A673 (cell line): ENCODE data around the gene WDR72. TPM values are rescaled to one million over a fixed set of nuclear protein-coding genes. Genes with fewer than 3 reads are reported as not detected.

Experiments used
- BruUV-seq: library from RNA; stranded (reverse); fragments of 400-500 nt; replicated peaks from 2 replicates; lab custom pipeline; 2021; lab: Mats Ljungman, UMichigan
- CTCF ChIA-PET: fragments of 300-600 bp; sonication (Branson Sonifier 250); formaldehyde crosslinking; loops from one replicate; lab custom pipeline; 2022; ENCODE audit warnings: antibody characterized with exemption; lab: Charles Lee
- POLR2A ChIA-PET: fragments of 300-600 bp; sonication (Branson Sonifier 250); formaldehyde crosslinking; loops from one replicate; lab custom pipeline; 2022; ENCODE audit warnings: antibody characterized with exemption; ENCODE audit not compliant: low non-redundant PET; lab: Charles Lee
- DNase-seq: peaks from one replicate; pipeline ENCODE4 v3.0.0-alpha.2; 2015; ENCODE audit warnings: low spot score
- H3K27ac ChIP-seq: fragments of 200-600 bp; sonication (generic); 2 replicates; pipeline ENCODE4 v1.5.1; 2016; ENCODE audit warnings: mixed run types, low read depth, mild to moderate bottlenecking, mixed read lengths, antibody characterized with exemption, low read length; ENCODE audit not compliant: poor library complexity, severe bottlenecking
- H3K27me3 ChIP-seq: fragments of 200-600 bp; sonication (generic); replicated peaks from 2 replicates; pipeline ENCODE4 v1.6.1; 2017; ENCODE audit warnings: mixed run types, low read depth, mild to moderate bottlenecking, mixed read lengths, antibody characterized with exemption, low read length; ENCODE audit not compliant: insufficient read depth, poor library complexity
- H3K36me3 ChIP-seq: fragments of 200-600 bp; sonication (generic); 2 replicates; pipeline ENCODE4 v1.6.1; 2016; ENCODE audit warnings: mixed run types, mild to moderate bottlenecking, mixed read lengths, antibody characterized with exemption, low read length; ENCODE audit not compliant: insufficient read depth, poor library complexity, severe bottlenecking
- H3K4me1 ChIP-seq: fragments of 200-600 bp; sonication (generic); 2 replicates; pipeline ENCODE4 v1.6.1; 2017; ENCODE audit warnings: mixed run types, mild to moderate bottlenecking, mixed read lengths, antibody characterized with exemption, low read length; ENCODE audit not compliant: insufficient read depth, poor library complexity, severe bottlenecking
- H3K4me3 ChIP-seq: fragments of 200-600 bp; sonication (generic); 2 replicates; pipeline ENCODE4 v1.5.1; 2016; ENCODE audit warnings: low read depth, mixed run types, mild to moderate bottlenecking, mixed read lengths, low read length; ENCODE audit not compliant: poor library complexity, severe bottlenecking
- H3K9me3 ChIP-seq: fragments of 200-600 bp; sonication (generic); 2 replicates; pipeline ENCODE4 v1.6.1; 2016; ENCODE audit warnings: mixed run types, low read depth, mild to moderate bottlenecking, mixed read lengths, antibody characterized with exemption, low read length; ENCODE audit not compliant: poor library complexity, severe bottlenecking
- EZH2 ChIP-seq: fragments of 200-600 bp; sonication (generic); IDR thresholded peaks from 2 replicates; pipeline ENCODE4 v1.6.1; 2017; ENCODE audit warnings: borderline replicate concordance, low read depth, mild to moderate bottlenecking, mixed read lengths, antibody characterized with exemption, low read length; ENCODE audit not compliant: poor library complexity, severe bottlenecking
- intact Hi-C: fragments of 100-400 bp; cut with micrococcal nuclease; formaldehyde crosslinking; loops from one replicate; pipeline ENCODE4 v1.10.0; 2022; ENCODE audit not compliant: unreplicated experiment
- total RNA-seq: library from RNA; stranded (reverse); gene quantifications from 2 replicates; pipeline ENCODE4 v1.2.3, GENCODE V29; 2021
- TF ChIP-seq, protein P1 (sequence below): fragments of 300-800, 200-600 bp; sonication (generic); conservative IDR thresholded peaks from 2 replicates; pipeline ENCODE4 v1.5.1; 2017; ENCODE audit warnings: low read depth, mild to moderate bottlenecking, antibody characterized with exemption, low read length, moderate library complexity, mixed read lengths

WDR72 gene
- total RNA-seq, 1 experiment from 2014 or later: not detected

DNA sequence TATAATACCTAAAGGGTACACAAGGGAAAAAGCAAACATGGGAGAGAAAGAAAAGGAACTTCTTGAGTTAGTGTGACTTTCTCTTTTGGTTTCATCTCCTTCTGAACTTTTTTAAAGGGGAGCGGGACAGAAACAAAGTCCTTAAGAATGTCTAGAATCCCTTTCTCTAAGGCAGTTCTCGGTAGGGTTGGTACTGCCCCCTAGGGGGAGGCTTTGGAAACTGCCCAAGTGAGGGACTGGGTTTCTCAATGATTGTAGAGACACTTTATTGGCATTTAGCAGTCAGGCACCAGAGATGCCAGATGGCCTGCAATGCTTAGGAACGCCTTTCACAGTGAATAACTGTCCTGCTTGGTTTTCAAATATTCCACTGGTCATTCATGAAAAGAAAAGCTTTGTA lies 172.7 kb downstream of the WDR72 start:
- intact Hi-C loops: no loop called here
- no peaks in the 10 kb centered on the region for H3K27me3 ChIP-seq
- DNase-seq: peak; percentile 65
- no peaks in the 10 kb centered on the region for H3K36me3 ChIP-seq
- ChIA-PET CTCF (no interaction called here), POLR2A (no interaction called here)
- no TSS peak for BruUV-seq
- H3K27ac ChIP-seq: no peak overlapping the region
- no peaks in the 10 kb centered on the region for H3K9me3 ChIP-seq
- no peaks in the 10 kb centered on the region for H3K4me1 ChIP-seq
- no peak overlapping the region for H3K4me3 ChIP-seq
- TF ChIP-seq, protein P1, sequence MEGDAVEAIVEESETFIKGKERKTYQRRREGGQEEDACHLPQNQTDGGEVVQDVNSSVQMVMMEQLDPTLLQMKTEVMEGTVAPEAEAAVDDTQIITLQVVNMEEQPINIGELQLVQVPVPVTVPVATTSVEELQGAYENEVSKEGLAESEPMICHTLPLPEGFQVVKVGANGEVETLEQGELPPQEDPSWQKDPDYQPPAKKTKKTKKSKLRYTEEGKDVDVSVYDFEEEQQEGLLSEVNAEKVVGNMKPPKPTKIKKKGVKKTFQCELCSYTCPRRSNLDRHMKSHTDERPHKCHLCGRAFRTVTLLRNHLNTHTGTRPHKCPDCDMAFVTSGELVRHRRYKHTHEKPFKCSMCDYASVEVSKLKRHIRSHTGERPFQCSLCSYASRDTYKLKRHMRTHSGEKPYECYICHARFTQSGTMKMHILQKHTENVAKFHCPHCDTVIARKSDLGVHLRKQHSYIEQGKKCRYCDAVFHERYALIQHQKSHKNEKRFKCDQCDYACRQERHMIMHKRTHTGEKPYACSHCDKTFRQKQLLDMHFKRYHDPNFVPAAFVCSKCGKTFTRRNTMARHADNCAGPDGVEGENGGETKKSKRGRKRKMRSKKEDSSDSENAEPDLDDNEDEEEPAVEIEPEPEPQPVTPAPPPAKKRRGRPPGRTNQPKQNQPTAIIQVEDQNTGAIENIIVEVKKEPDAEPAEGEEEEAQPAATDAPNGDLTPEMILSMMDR: peak; percentile 67
- TF ChIP-seq EZH2: no peak

DNA sequence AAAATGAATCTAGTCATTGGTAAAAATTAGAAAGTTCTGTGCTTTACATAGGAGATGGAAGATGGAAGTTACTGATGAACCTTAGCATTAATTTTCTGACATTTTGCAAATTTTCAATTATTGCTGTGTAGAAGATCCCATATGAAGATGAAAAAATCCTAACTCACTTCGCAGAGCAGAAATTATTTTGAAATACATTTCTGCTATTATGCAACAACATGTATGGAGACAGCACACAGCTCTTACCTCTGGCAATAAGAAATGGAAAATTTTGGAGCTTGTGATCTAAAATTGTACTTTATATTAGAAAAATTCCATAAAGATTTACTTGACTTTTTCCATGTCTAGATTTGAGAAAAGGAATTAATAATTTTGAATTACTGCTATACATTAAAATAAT lies 177.9 kb downstream of the WDR72 start:
- ChIA-PET CTCF (no interaction called here), POLR2A (no interaction called here)
- no TSS peak for BruUV-seq

DNA sequence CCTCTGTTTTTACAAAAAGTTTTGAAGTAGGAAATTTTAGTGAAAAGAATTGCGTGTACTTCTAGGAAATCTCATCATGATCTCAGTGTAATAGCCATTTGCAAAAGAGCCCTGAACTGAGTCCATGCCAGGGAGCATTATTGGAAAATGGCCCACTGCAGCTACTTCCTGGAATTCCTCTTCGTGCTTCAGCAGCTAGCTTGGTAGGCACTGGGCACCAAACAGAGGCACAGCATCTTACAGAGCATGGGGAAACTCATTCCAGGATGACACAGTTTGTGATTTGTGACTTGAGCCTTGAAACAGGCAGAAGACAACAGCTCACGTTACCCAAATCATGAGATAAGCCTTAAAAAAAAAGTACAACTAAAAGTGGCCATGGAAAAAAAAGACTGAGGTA lies 179.1 kb downstream of the WDR72 start:
- CTCF ChIA-PET: no interaction called here

More for the DNA sequence above, 177.9 kb downstream of the WDR72 start:
- H3K27ac ChIP-seq: no peak overlapping the region
- no peaks in the 10 kb centered on the region for H3K27me3 ChIP-seq
- H3K4me3 ChIP-seq: no peak overlapping the region
- no peak for TF ChIP-seq EZH2
- TF ChIP-seq, protein P1: no peak
- no peaks in the 10 kb centered on the region for H3K36me3 ChIP-seq
- no peak for DNase-seq
- no peaks in the 10 kb centered on the region for H3K4me1 ChIP-seq
- intact Hi-C loops: no loop called here
- no peaks in the 10 kb centered on the region for H3K9me3 ChIP-seq

More for the DNA sequence above, 179.1 kb downstream of the WDR72 start:
- DNase-seq: no peak
- H3K4me1 ChIP-seq: no peaks in the 10 kb centered on the region
- POLR2A ChIA-PET: no interaction called here
- no TSS peak for BruUV-seq
- no peak for TF ChIP-seq EZH2
- TF ChIP-seq, protein P1: no peak
- H3K9me3 ChIP-seq: no peaks in the 10 kb centered on the region
- no peak overlapping the region for H3K4me3 ChIP-seq
- H3K27ac ChIP-seq: no peak overlapping the region
- H3K36me3 ChIP-seq: no peaks in the 10 kb centered on the region
- no peaks in the 10 kb centered on the region for H3K27me3 ChIP-seq
- intact Hi-C loops: no loop called here
